Loucy (cell line): ENCODE measurements around the gene SHPK.

Source experiments
- H2AFZ ChIP-seq: fragments of 200-600 bp; sonication (generic); 2 replicates; pipeline ENCODE4 v1.6.0; 2016; ENCODE audit warnings: antibody characterized with exemption, mild to moderate bottlenecking, low read length, moderate library complexity
- H3F3A ChIP-seq: fragments of 200-600 bp; 2 replicates; pipeline ENCODE4 v1.6.0; 2016; ENCODE audit warnings: antibody characterized with exemption, low read depth, mild to moderate bottlenecking
- H3K27me3 ChIP-seq: fragments of 200-600 bp; sonication (generic); 2 replicates; pipeline ENCODE4 v1.6.1; 2014; ENCODE audit warnings: low read length, mild to moderate bottlenecking; ENCODE audit not compliant: insufficient read depth, poor library complexity, severe bottlenecking
- H3K36me3 ChIP-seq: fragments of 200-600 bp; sonication (generic); 2 replicates; pipeline ENCODE4 v1.6.1; 2016; ENCODE audit warnings: low read length; ENCODE audit not compliant: insufficient read depth
- H3K4me1 ChIP-seq: fragments of 200-600 bp; sonication (generic); 2 replicates; pipeline ENCODE4 v1.5.1; 2014; ENCODE audit warnings: low read length, mild to moderate bottlenecking; ENCODE audit not compliant: insufficient read depth, poor library complexity, severe bottlenecking
- H3K4me2 ChIP-seq: fragments of 200-600 bp; sonication (generic); 2 replicates; pipeline ENCODE4 v1.6.0; 2014; ENCODE audit warnings: antibody characterized with exemption, low read length, low read depth, mild to moderate bottlenecking; ENCODE audit not compliant: poor library complexity, severe bottlenecking
- H3K4me3 ChIP-seq: fragments of 200-600 bp; sonication (generic); 2 replicates; pipeline ENCODE4 v1.5.1; 2014; ENCODE audit warnings: low read length, mild to moderate bottlenecking, mixed read lengths; ENCODE audit not compliant: poor library complexity, severe bottlenecking
- H3K79me2 ChIP-seq: fragments of 200-600 bp; sonication (generic); 2 replicates; pipeline ENCODE4 v1.6.1; 2014; ENCODE audit warnings: low read length; ENCODE audit not compliant: insufficient read depth
- H3K9ac ChIP-seq: fragments of 200-600 bp; sonication (generic); 2 replicates; pipeline ENCODE4 v1.6.0; 2014; ENCODE audit warnings: mild to moderate bottlenecking, low read depth, low read length, moderate library complexity; ENCODE audit not compliant: poor library complexity, severe bottlenecking
- H3K9me2 ChIP-seq: fragments of 200-600 bp; sonication (generic); replicated peaks from 2 replicates; pipeline ENCODE4 v1.6.1; 2016; ENCODE audit warnings: low read depth, low read length, mixed read lengths
- H3K9me3 ChIP-seq: fragments of 200-600 bp; sonication (generic); 2 replicates; pipeline ENCODE4 v1.6.1; 2014; ENCODE audit warnings: mild to moderate bottlenecking, antibody characterized with exemption, low read length, low read depth; ENCODE audit not compliant: insufficient read depth
- H4K20me1 ChIP-seq: fragments of 200-600 bp; sonication (generic); 2 replicates; pipeline ENCODE4 v1.6.0; 2014; ENCODE audit warnings: antibody characterized with exemption, low read length, mild to moderate bottlenecking; ENCODE audit not compliant: insufficient read depth, poor library complexity, severe bottlenecking
- EZH2phosphoT487 ChIP-seq: fragments of 200-600 bp; IDR thresholded peaks from 2 replicates; pipeline ENCODE4 v1.6.1; 2018; ENCODE audit warnings: antibody characterized with exemption, mild to moderate bottlenecking, moderate library complexity, borderline replicate concordance
- TF ChIP-seq, protein P1 (sequence below): fragments of 200-600 bp; sonication (generic); conservative IDR thresholded peaks from 2 replicates; pipeline ENCODE4 v1.5.1; 2014; ENCODE audit warnings: mild to moderate bottlenecking, antibody characterized with exemption, low read length

The SHPK gene

DNA sequence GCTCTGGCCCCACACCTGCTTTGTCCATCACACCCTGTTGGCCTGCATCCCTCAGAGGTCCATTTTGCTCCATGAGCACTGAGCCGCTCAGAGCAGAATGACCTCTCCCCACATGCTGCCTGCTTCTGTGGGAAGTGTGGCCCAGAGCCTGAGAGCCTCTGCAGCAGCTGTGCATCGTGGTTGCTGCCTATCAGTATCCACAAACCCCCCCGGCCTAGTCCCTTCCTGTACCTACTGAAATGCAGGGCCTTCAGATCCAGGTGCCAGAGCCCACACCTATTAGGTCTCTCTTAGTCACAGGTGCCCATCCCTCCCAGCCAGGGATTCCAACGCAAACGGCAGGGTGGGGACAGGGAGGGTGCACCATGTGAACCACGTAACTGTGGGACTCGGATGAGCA lies 61.8 kb downstream of the SHPK start:
- no peaks in the 10 kb centered on the region for H3F3A ChIP-seq
- H3K9me2 ChIP-seq = no peaks in the 10 kb centered on the region
- no peaks in the 10 kb centered on the region for H3K79me2 ChIP-seq
- H4K20me1 ChIP-seq = no peaks in the 10 kb centered on the region
- H3K36me3 ChIP-seq = no peaks in the 10 kb centered on the region
- H3K4me2 ChIP-seq = no peak overlapping the region
- no peaks in the 10 kb centered on the region for H3K9me3 ChIP-seq
- no peaks in the 10 kb centered on the region for H3K4me1 ChIP-seq
- TF ChIP-seq, protein P1, sequence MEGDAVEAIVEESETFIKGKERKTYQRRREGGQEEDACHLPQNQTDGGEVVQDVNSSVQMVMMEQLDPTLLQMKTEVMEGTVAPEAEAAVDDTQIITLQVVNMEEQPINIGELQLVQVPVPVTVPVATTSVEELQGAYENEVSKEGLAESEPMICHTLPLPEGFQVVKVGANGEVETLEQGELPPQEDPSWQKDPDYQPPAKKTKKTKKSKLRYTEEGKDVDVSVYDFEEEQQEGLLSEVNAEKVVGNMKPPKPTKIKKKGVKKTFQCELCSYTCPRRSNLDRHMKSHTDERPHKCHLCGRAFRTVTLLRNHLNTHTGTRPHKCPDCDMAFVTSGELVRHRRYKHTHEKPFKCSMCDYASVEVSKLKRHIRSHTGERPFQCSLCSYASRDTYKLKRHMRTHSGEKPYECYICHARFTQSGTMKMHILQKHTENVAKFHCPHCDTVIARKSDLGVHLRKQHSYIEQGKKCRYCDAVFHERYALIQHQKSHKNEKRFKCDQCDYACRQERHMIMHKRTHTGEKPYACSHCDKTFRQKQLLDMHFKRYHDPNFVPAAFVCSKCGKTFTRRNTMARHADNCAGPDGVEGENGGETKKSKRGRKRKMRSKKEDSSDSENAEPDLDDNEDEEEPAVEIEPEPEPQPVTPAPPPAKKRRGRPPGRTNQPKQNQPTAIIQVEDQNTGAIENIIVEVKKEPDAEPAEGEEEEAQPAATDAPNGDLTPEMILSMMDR = no peak
- TF ChIP-seq EZH2phosphoT487 = no peak
- H3K9ac ChIP-seq = no peak overlapping the region
- H3K4me3 ChIP-seq = no peak overlapping the region
- no peak overlapping the region for H2AFZ ChIP-seq
- no peaks in the 10 kb centered on the region for H3K27me3 ChIP-seq

DNA sequence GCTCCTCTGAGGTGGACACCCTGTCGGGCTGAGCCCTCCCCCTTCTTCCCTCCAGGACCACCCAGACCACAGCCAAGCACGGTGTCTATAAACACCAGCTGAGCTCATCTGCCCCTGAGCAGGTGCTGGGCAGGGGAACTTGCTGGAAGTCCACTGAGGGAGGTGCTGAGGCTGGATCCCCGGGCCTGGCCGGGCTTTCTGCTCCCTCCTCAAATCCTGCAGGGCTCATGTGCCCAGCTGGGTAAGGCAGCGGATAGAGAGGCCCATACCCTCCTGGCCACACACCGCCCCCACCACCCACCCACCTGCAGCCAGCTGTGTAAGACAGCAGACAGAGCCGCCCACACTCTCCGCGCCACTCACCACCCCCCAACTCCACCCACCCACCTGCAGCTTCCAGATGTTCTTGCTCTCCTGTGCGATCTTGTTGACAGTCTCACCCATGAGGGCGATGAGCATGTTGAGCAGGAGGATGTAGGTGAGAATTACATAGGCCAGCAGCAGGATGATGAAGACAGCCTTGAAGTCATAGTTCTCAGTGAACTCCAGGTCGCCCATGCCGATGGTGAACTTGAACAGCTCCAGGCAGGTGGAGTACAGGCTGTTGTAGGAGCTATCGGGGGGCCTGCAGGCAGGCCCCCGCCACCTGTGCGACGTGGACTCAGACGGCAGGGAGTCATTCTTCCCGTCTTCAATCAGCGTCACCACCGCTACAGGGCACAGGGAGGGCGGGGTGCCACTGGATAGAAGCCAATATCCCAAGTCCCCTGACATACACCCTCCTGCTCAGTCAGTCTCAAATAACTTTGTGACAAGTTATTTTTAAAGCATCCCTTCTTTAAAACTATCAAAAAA lies 62.6 kb downstream of the SHPK start:
- no peak overlapping the region for H2AFZ ChIP-seq
- H3K4me3 ChIP-seq = no peak overlapping the region
- H3K27me3 ChIP-seq = no peaks in the 10 kb centered on the region
- no peaks in the 10 kb centered on the region for H3K36me3 ChIP-seq
- no peaks in the 10 kb centered on the region for H3K79me2 ChIP-seq
- no peak overlapping the region for H3K4me2 ChIP-seq
- H3K9ac ChIP-seq = no peak overlapping the region
- H3K4me1 ChIP-seq = no peaks in the 10 kb centered on the region
- no peaks in the 10 kb centered on the region for H3K9me2 ChIP-seq
- TF ChIP-seq EZH2phosphoT487 = no peak
- TF ChIP-seq, protein P1 = no peak
- no peaks in the 10 kb centered on the region for H3K9me3 ChIP-seq
- no peaks in the 10 kb centered on the region for H4K20me1 ChIP-seq
- no peaks in the 10 kb centered on the region for H3F3A ChIP-seq

DNA sequence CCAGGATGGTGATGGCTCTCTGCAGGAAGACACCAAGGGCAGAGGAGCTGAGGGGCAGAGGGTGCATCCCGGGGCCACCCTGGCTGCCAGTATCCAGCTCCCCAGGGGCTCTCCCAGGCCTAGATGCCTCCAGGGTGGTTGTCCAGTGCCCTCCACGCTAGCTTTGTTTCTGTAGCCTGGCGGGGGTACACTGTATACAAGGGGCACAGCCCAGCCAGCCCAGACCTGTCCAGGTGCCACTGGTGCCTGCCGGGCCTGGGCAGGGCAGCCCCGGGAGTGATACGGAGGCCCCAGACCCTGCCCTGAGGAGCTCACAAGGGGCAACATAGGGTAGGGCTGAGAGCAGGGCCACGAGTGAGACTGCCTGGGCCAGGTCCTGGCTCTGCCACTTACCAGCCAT lies 63.8 kb downstream of the SHPK start:
- TF ChIP-seq, protein P1 = no peak
- no peak for TF ChIP-seq EZH2phosphoT487
- H3K4me3 ChIP-seq = no peak overlapping the region
- H3K79me2 ChIP-seq = no peaks in the 10 kb centered on the region
- H3F3A ChIP-seq = no peaks in the 10 kb centered on the region
- H3K4me1 ChIP-seq = no peaks in the 10 kb centered on the region
- no peaks in the 10 kb centered on the region for H4K20me1 ChIP-seq
- no peaks in the 10 kb centered on the region for H3K9me2 ChIP-seq
- no peaks in the 10 kb centered on the region for H3K9me3 ChIP-seq
- H3K27me3 ChIP-seq = no peaks in the 10 kb centered on the region
- no peak overlapping the region for H3K9ac ChIP-seq
- no peak overlapping the region for H3K4me2 ChIP-seq
- H3K36me3 ChIP-seq = no peaks in the 10 kb centered on the region
- no peak overlapping the region for H2AFZ ChIP-seq
